Neutrophil (primary cell): Measurements from ENCODE around the gene ARHGEF4.

Experiments
- H3K27ac ChIP-seq: fragments of 200-600 bp; sonication (generic); 2 replicates; pipeline ENCODE4 v1.5.1; 2016; ENCODE audit warnings: mild to moderate bottlenecking, moderate library complexity
- H3K27me3 ChIP-seq: fragments of 200-600 bp; sonication (generic); 2 replicates; pipeline ENCODE4 v1.6.0; 2016; ENCODE audit warnings: mild to moderate bottlenecking
- H3K36me3 ChIP-seq: fragments of 200-600 bp; sonication (generic); 2 replicates; pipeline ENCODE4 v1.5.1; 2017
- H3K4me1 ChIP-seq, 2 experiments: fragments of 200-600 bp in 1 of 2; sonication (generic) in 1 of 2; 1 replicate in 1 of 2; 2 replicates in 1 of 2; pipeline versions ENCODE4 v1.5.1 to v1.6.1; 2013 to 2016; ENCODE audit warnings: low read depth in 1 of 2, low read length in 1 of 2, mild to moderate bottlenecking in 1 of 2, moderate library complexity in 1 of 2; ENCODE audit not compliant: control insufficient read depth in 1 of 2, insufficient read depth in 1 of 2
- H3K4me3 ChIP-seq, 2 experiments: fragments of 200-600 bp in 1 of 2; sonication (generic) in 1 of 2; 1 replicate in 1 of 2; 2 replicates in 1 of 2; pipeline ENCODE4 v1.5.1; 2013 to 2016; ENCODE audit warnings: low read depth in 1 of 2, low read length in 1 of 2, mild to moderate bottlenecking in 1 of 2, moderate library complexity in 1 of 2
- H3K9me3 ChIP-seq: fragments of 200-600 bp; sonication (generic); 2 replicates; pipeline ENCODE4 v1.5.1; 2016
- TF ChIP-seq, protein P1 (sequence below): fragments of 200-600 bp; sonication (generic); IDR thresholded peaks from 2 replicates; pipeline ENCODE4 v1.5.1; 2016; ENCODE audit warnings: antibody characterized with exemption

ARHGEF4 gene

DNA sequence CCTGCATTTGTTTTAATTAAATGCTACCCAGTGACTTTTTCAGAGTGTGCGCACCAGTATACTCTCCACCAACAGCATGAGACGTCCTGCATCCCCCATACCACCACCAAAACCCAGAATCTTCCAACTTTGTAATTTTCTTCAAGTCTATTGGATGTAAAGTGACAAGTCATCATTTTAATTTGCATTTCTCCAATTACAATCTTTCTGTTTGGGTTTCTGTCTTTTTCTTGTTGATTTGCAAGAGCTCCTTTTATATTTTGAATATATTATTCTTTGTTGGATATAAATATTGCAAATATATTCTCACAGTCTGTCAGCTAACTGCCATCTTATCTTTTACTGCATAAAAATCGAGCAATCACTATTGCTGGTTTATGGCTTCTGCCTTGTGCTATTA, 160.0 kb downstream of the ARHGEF4 start:
- H3K27me3 ChIP-seq = peaks cover 45% of the 10 kb centered on the region
- TF ChIP-seq, protein P1, sequence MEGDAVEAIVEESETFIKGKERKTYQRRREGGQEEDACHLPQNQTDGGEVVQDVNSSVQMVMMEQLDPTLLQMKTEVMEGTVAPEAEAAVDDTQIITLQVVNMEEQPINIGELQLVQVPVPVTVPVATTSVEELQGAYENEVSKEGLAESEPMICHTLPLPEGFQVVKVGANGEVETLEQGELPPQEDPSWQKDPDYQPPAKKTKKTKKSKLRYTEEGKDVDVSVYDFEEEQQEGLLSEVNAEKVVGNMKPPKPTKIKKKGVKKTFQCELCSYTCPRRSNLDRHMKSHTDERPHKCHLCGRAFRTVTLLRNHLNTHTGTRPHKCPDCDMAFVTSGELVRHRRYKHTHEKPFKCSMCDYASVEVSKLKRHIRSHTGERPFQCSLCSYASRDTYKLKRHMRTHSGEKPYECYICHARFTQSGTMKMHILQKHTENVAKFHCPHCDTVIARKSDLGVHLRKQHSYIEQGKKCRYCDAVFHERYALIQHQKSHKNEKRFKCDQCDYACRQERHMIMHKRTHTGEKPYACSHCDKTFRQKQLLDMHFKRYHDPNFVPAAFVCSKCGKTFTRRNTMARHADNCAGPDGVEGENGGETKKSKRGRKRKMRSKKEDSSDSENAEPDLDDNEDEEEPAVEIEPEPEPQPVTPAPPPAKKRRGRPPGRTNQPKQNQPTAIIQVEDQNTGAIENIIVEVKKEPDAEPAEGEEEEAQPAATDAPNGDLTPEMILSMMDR = no peak
- H3K4me1 ChIP-seq = peaks cover 0 to 3% of the 10 kb centered on the region in 2 experiments
- no peaks in the 10 kb centered on the region for H3K36me3 ChIP-seq
- H3K4me3 ChIP-seq = no peak overlapping the region
- H3K27ac ChIP-seq = no peak overlapping the region
- H3K9me3 ChIP-seq = no peaks in the 10 kb centered on the region

DNA sequence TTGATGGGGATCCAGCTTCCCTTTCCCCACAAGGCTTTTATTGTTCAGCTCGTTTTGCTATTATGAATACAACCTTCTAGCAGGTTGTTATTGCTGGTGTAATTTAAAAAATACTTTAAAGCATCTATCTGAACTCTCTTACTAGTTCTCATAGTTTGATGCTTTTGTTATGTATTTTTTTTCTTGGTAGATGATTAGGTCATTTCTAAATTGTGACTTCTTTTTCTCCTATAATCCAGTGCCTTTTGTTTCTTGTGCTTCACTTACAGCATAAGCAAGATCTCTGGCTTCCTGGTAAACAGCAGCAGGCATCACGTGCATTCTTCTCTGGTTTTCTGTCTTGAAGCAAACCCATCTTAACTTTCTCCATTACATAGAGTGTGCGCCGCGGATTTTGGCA, 160.5 kb downstream of the ARHGEF4 start:
- H3K27me3 ChIP-seq = peaks cover 45% of the 10 kb centered on the region
- no peak overlapping the region for H3K27ac ChIP-seq
- no peaks in the 10 kb centered on the region for H3K36me3 ChIP-seq
- peaks cover 0 to 3% of the 10 kb centered on the region in 2 experiments for H3K4me1 ChIP-seq
- no peak overlapping the region for H3K4me3 ChIP-seq
- no peaks in the 10 kb centered on the region for H3K9me3 ChIP-seq
- TF ChIP-seq, protein P1 = no peak

DNA sequence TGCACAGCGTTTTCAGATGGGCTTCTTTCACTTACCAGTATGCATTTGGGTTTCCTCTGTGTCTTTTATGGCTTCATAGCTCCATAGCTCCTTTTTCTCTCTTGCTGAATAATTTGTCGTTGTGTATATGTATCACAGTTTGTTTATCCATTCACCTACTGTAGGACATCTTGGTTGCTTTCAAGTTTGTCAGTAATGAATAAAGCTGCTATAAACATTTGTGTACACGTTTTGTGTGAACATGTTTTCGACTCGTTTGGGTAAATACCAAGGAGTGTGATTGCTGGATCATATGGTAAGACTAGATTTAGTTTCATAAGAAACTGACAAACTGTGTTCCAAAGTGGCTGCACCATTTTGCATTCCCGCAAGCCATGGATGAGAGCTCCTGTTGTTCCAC, 161.8 kb downstream of the ARHGEF4 start:
- no peaks in the 10 kb centered on the region for H3K9me3 ChIP-seq
- TF ChIP-seq, protein P1 = no peak
- no peak overlapping the region for H3K27ac ChIP-seq
- peaks cover 44% of the 10 kb centered on the region for H3K27me3 ChIP-seq
- no peaks in the 10 kb centered on the region for H3K36me3 ChIP-seq
- peaks cover 0 to 3% of the 10 kb centered on the region in 2 experiments for H3K4me1 ChIP-seq
- H3K4me3 ChIP-seq = no peak overlapping the region

DNA sequence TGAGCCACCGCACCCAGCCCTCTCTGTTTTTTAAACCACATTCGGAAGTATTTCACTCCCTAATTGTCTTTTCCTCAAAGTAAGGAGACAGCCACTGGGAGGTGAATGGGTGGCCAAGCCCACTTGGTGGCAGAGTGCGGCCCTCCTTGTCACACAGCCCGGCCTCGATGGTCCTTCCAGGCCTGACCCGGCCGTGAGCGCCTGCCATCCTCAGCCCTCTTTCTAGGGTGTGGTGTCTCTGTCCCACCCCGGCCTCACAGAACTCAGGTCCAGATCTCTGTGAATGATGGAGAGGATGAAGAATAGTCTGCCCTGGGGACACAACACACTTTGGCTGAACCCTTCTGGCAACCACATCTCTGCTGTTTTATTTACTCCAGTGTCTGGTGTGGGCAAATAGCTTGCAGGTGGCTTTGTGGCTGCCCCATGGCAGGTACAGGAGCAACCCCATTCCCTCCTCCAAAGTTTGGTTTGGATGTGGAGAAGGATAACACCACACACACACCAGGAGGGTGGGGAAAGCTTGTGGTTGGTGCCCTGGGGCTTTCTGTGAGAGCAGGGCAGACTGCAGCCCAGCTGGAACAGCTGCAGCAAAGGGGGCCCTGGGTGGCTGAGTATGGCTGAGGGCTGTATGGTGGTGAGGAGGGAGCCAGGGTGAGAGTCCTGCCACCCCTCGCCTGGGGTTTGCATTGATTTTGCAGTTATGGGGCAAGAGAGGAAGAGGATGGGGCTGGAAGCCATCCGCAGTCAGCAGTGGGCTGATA, 167.9 kb downstream of the ARHGEF4 start:
- no peak overlapping the region for H3K4me3 ChIP-seq
- H3K9me3 ChIP-seq = no peaks in the 10 kb centered on the region
- no peak overlapping the region for H3K27ac ChIP-seq
- no peaks in the 10 kb centered on the region for H3K36me3 ChIP-seq
- H3K27me3 ChIP-seq = peaks cover 44% of the 10 kb centered on the region
- TF ChIP-seq, protein P1 = no peak
- peaks cover 0 to 3% of the 10 kb centered on the region in 2 experiments for H3K4me1 ChIP-seq

DNA sequence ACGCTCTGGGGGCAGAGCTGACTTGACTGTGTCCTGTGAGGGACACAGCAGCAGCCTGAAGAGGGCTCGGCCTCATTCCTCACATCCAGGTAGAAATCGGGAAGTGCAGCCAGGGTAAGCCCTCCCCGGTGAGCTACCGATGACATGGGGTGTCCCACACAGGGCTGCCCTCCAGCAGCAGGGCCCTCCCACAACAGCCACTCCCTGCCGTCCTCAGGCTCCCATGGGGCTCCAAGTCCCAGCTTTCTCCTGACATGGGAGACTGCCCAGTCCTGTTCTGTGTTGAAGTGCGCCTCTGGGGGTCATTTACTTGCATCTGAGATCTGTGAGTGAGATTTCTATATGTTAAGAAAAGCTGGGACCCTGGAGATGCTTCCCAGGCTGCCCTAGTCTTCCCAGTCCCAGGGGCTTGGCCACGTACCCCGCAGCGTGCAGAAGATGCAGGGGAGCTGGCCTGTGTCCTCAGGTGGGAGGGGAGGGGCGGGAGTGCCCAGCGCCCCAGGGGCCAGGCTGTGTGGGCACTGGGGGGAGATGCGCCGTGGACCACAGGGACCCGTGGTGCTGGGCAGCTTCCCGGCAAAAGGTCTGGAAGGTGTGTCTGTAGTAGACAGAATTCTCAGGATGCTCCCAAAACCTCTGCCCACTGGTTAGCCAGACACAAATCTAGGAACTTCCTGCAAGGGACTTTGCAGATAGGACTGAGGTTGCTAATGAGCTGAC, 168.7 kb downstream of the ARHGEF4 start:
- Histone ChIP-seq H3K4me3 (no peak overlapping the region), H3K9me3 (no peaks in the 10 kb centered on the region), H3K4me1 (peaks cover 0 to 3% of the 10 kb centered on the region in 2 experiments), H3K27me3 (peaks cover 51% of the 10 kb centered on the region), H3K27ac (no peak overlapping the region), H3K36me3 (no peaks in the 10 kb centered on the region)
- TF ChIP-seq, protein P1 = no peak
